Thymus (tissue), 11 donors: ENCODE data around the gene EEF2. TPM values are rescaled to one million over a fixed set of nuclear protein-coding genes. Genes with fewer than 3 reads are reported as not detected.

Source experiments
- DNase-seq, 9 donors: peaks; one replicate each; pipeline ENCODE4 v3.0.0-alpha.2; 2013; ENCODE audit warnings: low spot score in 9 of 9, low read depth in 6 of 9, missing footprints in 1 of 9
- H3K27ac ChIP-seq, 2 donors: one replicate each; pipeline ENCODE4 v1.5.1; 2013; ENCODE audit warnings: control low read depth in 1 of 2, low read depth in 1 of 2, low read length in 1 of 2, mild to moderate bottlenecking in 1 of 2, moderate library complexity in 1 of 2
- H3K27me3 ChIP-seq, 2 donors: one replicate each; pipeline ENCODE4 v1.5.1; 2013; ENCODE audit warnings: low read length in 1 of 2; ENCODE audit not compliant: control insufficient read depth in 2 of 2, insufficient read depth in 1 of 2
- H3K36me3 ChIP-seq, 2 donors: one replicate each; pipeline ENCODE4 v1.5.1; 2013; ENCODE audit warnings: low read length in 1 of 2, mild to moderate bottlenecking in 1 of 2, moderate library complexity in 1 of 2; ENCODE audit not compliant: control insufficient read depth in 2 of 2, insufficient read depth in 2 of 2
- H3K4me1 ChIP-seq, 2 donors: one replicate each; pipeline ENCODE4 v1.5.1; 2013; ENCODE audit warnings: low read length in 2 of 2; ENCODE audit not compliant: control insufficient read depth in 2 of 2, insufficient read depth in 2 of 2
- H3K4me3 ChIP-seq, 2 donors: one replicate each; pipeline ENCODE4 v1.5.1; 2013; ENCODE audit warnings: low read length in 2 of 2, control low read depth in 1 of 2, mild to moderate bottlenecking in 1 of 2
- H3K9me3 ChIP-seq, 2 donors: one replicate each; pipeline ENCODE4 v1.5.1; 2013; ENCODE audit warnings: low read length in 1 of 2, mild to moderate bottlenecking in 1 of 2; ENCODE audit not compliant: control insufficient read depth in 2 of 2, insufficient read depth in 1 of 2
- WGBS: extraction: QIAGEN DNeasy Blood & Tissue Kit; methylation state at CpG from one replicate; pipeline ENCODE4 v1.1.7; 2013; 5-methylcytosine and 5-hydroxymethylcytosine counted together
- polyA plus RNA-seq: library from polyadenylated mRNA; stranded (reverse); fragments of 200-250 nt; gene quantifications from one replicate; pipeline ENCODE4 v1.2.3, GENCODE V29; 2013
- total RNA-seq: library from RNA; stranded (reverse); fragments of 120-200 nt; gene quantifications from one replicate; pipeline ENCODE4 v1.2.4, GENCODE V29; 2013
- donor health status: healthy.

EEF2 gene
- total and polyA plus RNA-seq, 2 donors, result 815 to 1,612 TPM

DNA sequence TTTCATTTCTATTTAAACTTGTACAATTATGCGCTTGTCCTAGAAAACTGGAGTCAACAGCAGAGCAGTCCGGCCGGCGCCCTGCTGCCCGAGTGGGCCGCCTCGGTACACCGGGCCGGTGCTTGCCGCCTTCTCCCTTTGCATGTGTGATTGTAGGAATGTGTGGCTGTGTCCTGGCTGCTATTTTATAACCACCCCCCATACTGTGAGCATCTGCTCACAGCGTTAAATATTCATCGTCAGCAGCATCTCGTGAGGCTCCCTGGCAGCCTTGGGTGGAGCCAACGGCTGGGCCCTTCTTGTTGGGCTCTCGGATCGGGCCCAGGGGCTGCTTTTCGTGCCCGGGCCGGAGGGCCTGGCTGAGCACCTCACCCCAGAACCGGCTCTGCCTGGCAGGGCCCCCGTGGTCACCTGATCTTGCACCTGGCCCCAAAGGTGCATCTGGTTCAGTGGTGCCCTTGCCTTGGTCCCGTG lies 32.9 kb upstream of the EEF2 start:
- Histone ChIP-seq H3K4me3 (no peak overlapping the region), H3K4me1 (no peaks in the 10 kb centered on the region), H3K27me3 (no peaks in the 10 kb centered on the region), H3K27ac (no peak overlapping the region), H3K36me3 (peaks cover 46 to 62% of the 10 kb centered on the region in 2 donors), H3K9me3 (peaks cover 0 to 10% of the 10 kb centered on the region in 2 donors)
- WGBS, result 97% methylated on average over 22 of the region's 22 CpGs
- DNase-seq, result no peak

DNA sequence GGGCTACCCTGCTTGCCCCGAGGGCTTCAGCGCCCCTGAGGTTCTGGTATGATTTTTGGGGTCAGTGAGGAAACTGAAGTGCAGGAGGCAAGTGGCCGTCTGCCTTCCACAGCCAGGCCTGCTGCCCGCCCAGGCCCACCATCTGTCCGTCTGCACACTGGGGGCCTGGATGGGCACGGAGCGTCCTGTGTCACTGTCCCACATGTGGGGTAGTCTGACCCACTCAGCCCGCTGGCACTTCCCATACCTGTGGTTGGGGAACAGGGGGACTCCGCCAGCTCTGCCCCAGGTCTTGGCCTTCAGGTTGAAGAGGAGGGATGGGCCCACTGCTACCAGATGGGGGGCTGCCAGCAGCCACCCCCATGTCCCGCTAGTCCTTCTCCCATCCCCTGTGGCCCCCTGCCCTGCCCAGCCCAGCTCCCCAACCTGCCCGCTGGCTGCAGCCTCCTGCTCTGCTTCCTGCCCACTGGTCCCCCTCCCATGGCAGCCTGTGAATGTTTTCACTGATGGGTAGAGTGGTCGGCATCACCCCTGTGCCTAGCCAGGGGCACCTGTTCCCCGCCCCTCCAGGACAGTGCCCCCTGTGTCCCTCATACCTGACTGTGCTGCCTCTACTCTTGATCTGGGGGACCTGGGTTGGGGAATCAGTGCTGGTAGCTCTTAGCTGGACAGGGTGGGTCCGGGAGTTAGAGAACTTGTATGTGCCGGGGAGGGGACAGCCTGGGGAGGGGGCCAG lies 31.8 kb upstream of the EEF2 start:
- H3K9me3 ChIP-seq, result peaks cover 0 to 4% of the 10 kb centered on the region in 2 donors
- no peaks in the 10 kb centered on the region for H3K4me1 ChIP-seq
- H3K27me3 ChIP-seq, result no peaks in the 10 kb centered on the region
- no peak overlapping the region for H3K27ac ChIP-seq
- peaks cover 53 to 67% of the 10 kb centered on the region in 2 donors for H3K36me3 ChIP-seq
- no peak for DNase-seq
- H3K4me3 ChIP-seq, result no peak overlapping the region
- 97% methylated on average over 15 of the region's 15 CpGs for WGBS

GRCh38 chr19:4016486-4016885 lies 31.2 kb upstream of the EEF2 start:
- no peak for DNase-seq
- Histone ChIP-seq H3K36me3 (peaks cover 49 to 63% of the 10 kb centered on the region in 2 donors), H3K9me3 (no peaks in the 10 kb centered on the region), H3K27ac (no peak overlapping the region), H3K4me3 (no peak overlapping the region), H3K27me3 (no peaks in the 10 kb centered on the region), H3K4me1 (no peaks in the 10 kb centered on the region)
- WGBS, result 99% methylated on average over 12 of the region's 12 CpGs

DNA sequence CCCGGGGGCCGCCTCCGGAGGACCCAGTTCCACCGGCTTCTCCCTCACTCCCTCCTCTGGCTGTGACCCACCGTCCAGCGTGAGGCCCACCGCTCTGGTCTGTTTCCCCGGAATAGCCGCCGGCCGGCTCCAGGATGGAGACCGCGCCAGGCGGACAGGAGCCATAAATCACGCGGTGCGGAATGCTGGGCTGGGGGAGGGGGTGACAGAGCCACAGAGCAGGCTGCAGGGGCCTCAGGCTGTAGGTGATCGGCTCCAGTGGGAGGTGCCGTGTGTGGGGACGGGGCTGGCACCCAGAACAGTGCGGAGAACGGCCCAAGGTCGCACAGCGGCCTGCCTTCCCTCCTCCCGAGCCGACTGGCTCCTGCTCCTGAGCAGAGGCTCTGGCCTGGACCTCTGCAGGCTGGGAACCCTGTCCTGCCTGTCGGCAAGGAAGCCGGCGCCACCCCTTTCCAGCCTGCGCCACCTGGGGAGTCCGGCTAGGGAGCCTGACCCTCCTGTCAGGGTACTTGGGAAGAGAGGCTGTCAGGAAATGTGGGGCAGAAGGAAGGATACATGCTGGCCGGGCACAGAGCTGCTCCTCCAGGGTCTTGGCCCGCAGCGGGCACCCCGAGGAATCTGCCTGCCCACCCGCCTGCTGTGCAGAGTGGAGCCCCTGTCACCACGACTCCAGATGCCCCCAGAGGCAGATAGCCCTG lies 30.6 kb upstream of the EEF2 start:
- no peak for DNase-seq
- H3K27ac ChIP-seq, result no peak overlapping the region
- H3K4me1 ChIP-seq, result peaks cover 0 to under 1% of the 10 kb centered on the region in 2 donors
- H3K36me3 ChIP-seq, result peaks cover 49 to 67% of the 10 kb centered on the region in 2 donors
- no peaks in the 10 kb centered on the region for H3K9me3 ChIP-seq
- H3K27me3 ChIP-seq, result no peaks in the 10 kb centered on the region
- WGBS, result 90% methylated on average over 37 of the region's 37 CpGs
- H3K4me3 ChIP-seq, result no peak overlapping the region

DNA sequence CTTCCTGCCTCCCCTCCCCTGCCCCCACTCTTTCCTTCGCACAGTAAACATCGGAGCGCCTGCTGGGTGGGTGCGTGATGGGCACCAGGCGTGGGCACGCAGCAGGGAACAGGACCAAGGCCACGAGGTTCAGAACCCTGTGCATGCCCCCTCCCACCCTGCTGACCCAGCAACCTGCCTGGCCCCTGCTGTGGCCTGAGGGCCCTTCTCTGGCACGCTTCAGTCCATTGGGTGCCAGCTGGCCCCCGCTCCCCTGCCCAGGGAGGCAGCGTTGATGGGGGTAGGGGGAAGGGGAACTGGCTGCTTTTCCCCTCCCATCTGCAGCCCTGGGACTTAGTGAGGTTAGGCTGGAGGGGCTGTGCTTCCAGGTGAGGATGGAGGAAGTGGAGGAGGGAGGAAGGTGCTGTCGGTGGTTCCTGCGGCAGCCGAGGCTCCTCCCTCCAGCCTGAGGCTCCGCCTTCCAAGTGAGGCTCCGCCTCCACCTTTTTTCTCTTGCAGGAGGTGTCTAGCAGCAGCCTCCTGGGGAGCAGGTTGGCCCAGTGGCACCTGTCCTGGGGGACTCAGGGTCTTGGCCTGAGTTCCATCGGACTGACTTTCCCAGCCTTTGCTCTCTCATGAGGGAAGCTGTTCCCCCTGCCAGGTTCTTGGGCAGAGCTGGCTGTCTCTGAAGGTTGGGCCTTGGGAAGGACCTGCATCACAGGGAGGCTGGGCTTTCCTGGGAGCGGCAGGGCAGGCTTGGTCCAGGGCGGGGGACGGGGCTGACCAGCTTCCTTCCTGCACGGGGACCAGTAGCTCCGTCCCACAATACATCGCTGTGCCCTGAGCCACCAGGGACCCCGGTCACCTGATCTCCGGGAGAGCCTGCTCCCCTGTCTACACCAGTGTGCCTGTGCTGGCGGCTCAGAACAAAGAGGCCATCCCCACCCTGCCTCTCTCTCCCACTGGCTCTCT lies 29.6 kb upstream of the EEF2 start:
- peaks cover 0 to 3% of the 10 kb centered on the region in 2 donors for H3K4me1 ChIP-seq
- H3K27me3 ChIP-seq, result no peaks in the 10 kb centered on the region
- peaks cover 51 to 67% of the 10 kb centered on the region in 2 donors for H3K36me3 ChIP-seq
- no peaks in the 10 kb centered on the region for H3K9me3 ChIP-seq
- whole genome bisulfite sequencing, result 85% methylated on average over 25 of the region's 25 CpGs
- H3K27ac ChIP-seq, result no peak overlapping the region
- no peak overlapping the region for H3K4me3 ChIP-seq
- DNase-seq, result peak in 2 of 9 donors; percentile 18 to 28

- Histone ChIP-seq H3K36me3 (peaks cover 54 to 64% of the 10 kb centered on the region in 2 donors), H3K27ac (no peak overlapping the region)
Observed at GRCh38 chr19:4013886-4014540, 28.8 kb upstream of the EEF2 start.

DNA sequence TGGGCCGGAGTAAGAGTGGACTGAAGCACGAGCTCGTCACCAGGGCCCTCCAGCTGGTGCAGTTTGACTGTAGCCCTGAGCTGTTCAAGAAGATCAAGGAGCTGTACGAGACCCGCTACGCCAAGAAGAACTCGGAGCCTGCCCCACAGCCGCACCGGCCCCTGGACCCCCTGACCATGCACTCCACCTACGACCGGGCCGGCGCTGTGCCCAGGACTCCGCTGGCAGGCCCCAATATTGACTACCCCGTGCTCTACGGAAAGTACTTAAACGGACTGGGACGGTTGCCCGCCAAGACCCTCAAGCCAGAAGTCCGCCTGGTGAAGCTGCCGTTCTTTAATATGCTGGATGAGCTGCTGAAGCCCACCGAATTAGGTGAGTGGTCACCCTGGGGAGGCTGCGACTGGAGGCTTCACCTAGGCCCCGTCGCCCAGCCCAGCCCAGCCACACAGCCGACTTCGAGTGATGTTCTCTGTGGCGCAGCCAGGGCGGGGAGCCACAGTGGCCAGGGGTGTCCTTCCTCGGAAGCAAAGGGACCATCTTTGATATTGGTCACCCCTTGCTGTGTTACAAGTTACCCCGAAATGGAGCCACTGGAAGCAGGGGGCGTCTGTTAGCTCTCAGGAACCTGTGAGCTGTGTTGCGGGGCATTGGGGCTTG lies 27.8 kb upstream of the EEF2 start:
- WGBS, result 97% methylated on average over 33 of the region's 33 CpGs
- no peak for DNase-seq

More at GRCh38 chr19:4013886-4014540, 28.8 kb upstream of the EEF2 start:
- H3K27me3 ChIP-seq, result no peaks in the 10 kb centered on the region
- no peak overlapping the region for H3K4me3 ChIP-seq
- DNase-seq, result no peak
- WGBS, result 98% methylated on average over 20 of the region's 20 CpGs
- no peaks in the 10 kb centered on the region for H3K9me3 ChIP-seq
- peaks cover 1 to 11% of the 10 kb centered on the region in 2 donors for H3K4me1 ChIP-seq

More for the DNA sequence above, 27.8 kb upstream of the EEF2 start:
- H3K4me1 ChIP-seq, result peaks cover 10 to 20% of the 10 kb centered on the region in 2 donors
- no peaks in the 10 kb centered on the region for H3K9me3 ChIP-seq
- H3K27me3 ChIP-seq, result no peaks in the 10 kb centered on the region
- no peak overlapping the region for H3K27ac ChIP-seq
- no peak overlapping the region for H3K4me3 ChIP-seq
- peaks cover 48 to 56% of the 10 kb centered on the region in 2 donors for H3K36me3 ChIP-seq
